Measurements from ENCODE around the gene C2orf74.

DNA sequence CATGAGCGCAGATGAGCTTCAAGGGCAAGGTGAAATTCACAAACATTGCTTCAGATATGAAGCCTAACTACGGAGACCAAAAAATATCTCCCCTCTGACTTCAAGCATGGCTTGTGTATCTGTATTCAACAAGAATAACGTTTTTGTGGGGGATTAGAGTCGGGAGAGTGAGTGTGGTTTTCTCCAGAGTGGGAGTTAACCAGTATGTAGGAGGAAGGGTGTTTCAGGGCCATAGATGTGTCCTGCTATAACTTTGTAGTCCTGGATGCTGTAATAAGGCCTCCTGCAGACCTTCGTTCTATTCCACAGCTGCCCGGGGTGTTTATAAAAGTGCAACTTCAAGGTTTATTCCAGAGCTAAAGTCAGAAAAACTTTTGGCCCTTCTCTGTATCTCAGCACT, 12.9 kb upstream of the C2orf74 start:
- TF ChIP-seq CTCF (IDR thresholded peaks at IDR 0.05), result no peak
- no peak for TF ChIP-seq POLR2A (IDR thresholded peaks at IDR 0.05)

All from Peyer's patch (tissue), 4 donors.